GM18499 (cell line): Measurements from ENCODE around the gene IGLL1.
"Not testable (repeated sequence)": the region's sequence is repeated elsewhere in the genome, so short reads cannot be mapped to it uniquely, and the experiment has no call there.

Source experiments
- ATAC-seq: cut with Tn5 transposase; IDR thresholded peaks from one replicate; pipeline ENCODE4 v1.9.1; 2021; ENCODE audit warnings: moderate number of reproducible peaks; ENCODE audit not compliant: insufficient read depth, unreplicated experiment

The IGLL1 gene

DNA sequence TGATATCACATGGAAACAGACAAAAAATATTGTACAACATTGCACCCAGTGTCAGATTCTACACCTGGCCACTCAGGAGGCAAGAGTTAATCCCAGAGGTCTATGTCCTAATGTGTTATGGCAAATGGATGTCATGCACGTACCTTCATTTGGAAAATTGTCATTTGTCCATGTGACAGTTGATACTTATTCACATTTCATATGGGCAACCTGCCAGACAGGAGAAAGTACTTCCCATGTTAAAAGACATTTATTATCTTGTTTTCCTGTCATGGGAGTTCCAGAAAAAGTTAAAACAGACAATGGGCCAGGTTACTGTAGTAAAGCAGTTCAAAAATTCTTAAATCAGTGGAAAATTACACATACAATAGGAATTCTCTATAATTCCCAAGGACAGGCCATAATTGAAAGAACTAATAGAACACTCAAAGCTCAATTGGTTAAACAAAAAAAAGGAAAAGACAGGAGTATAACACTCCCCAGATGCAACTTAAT is 36.5 kb downstream of the IGLL1 start:
- ATAC-seq, result not testable (repeated sequence)

DNA sequence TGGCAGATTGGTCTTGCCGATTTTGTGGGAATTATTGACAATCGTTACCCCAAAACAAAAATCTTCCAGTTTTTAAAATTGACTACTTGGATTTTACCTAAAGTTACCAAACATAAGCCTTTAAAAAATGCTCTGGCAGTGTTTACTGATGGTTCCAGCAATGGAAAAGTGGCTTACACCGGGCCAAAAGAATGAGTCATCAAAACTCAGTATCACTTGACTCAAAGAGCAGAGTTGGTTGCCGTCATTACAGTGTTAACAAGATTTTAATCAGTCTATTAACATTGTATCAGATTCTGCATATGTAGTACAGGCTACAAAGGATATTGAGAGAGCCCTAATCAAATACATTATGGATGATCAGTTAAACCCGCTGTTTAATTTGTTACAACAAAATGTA is 37.2 kb downstream of the IGLL1 start:
- no peak for ATAC-seq

DNA sequence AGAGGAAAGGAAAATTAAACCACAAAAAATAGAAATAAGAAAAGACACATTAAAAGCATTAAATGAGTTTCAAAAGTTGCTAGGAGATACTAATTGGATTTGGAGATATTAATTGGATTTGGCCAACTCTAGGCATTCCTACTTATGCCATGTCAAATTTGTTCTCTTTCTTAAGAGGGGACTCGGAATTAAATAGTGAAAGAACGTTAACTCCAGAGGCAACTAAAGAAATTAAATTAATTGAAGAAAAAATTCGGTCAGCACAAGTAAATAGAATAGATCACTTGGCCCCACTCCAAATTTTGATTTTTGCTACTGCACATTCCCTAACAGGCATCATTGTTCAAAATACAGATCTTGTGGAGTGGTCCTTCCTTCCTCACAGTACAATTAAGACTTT is 37.7 kb downstream of the IGLL1 start:
- not testable (repeated sequence) for ATAC-seq

DNA sequence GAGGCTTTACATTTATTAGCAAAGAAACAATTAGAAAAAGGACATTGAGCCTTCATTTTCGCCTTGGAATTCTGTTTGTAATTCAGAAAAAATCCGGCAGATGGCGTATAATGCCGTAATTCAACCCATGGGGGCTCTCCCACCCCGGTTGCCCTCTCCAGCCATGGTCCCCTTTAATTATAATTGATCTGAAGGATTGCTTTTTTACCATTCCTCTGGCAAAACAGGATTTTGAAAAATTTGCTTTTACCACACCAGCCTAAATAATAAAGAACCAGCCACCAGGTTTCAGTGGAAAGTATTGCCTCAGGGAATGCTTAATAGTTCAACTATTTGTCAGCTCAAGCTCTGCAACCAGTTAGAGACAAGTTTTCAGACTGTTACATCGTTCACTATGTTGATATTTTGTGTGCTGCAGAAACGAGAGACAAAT is 38.2 kb downstream of the IGLL1 start:
- not testable (repeated sequence) for ATAC-seq

DNA sequence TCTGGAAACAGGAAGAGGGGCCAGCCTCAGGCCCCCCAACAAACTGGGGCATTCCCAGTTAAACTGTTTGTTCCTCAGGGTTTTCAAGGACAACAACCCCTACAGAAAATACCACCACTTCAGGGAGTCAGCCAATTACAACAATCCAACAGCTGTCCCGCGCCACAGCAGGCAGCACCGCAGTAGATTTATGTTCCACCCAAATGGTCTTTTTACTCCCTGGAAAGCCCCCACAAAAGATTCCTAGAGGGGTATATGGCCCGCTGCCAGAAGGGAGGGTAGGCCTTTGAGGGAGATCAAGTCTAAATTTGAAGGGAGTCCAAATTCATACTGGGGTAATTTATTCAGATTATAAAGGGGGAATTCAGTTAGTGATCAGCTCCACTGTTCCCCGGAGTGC is 39.3 kb downstream of the IGLL1 start:
- not testable (repeated sequence) for ATAC-seq

DNA sequence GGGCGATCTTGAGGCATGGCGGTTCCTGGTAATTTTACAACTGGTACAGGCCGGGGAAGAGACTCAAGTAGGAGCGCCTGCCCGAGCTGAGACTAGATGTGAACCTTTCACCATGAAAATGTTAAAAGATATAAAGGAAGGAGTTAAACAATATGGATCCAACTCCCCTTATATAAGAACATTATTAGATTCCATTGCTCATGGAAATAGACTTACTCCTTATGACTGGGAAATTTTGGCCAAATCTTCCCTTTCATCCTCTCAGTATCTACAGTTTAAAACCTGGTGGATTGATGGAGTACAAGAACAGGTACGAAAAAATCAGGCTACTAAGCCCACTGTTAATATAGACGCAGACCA is 40.3 kb downstream of the IGLL1 start:
- ATAC-seq, result not testable (repeated sequence)

DNA sequence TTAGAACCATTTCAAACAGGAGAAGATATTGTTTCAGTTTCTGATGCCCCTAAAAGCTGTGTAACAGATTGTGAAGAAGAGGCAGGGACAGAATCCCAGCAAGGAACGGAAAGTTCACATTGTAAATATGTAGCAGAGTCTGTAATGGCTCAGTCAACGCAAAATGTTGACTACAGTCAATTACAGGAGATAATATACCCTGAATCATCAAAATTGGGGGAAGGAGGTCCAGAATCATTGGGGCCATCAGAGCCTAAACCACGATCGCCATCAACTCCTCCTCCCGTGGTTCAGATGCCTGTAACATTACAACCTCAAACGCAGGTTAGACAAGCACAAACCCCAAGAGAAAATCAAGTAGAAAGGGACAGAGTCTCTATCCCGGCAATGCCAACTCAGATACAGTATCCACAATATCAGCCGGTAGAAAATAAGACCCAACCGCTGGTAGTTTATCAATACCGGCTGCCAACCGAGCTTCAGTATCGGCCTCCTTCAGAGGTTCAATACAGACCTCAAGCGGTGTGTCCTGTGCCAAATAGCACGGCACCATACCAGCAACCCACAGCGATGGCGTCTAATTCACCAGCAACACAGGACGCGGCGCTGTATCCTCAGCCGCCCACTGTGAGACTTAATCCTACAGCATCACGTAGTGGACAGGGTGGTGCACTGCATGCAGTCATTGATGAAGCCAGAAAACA is 40.8 kb downstream of the IGLL1 start:
- ATAC-seq, result no peak

DNA sequence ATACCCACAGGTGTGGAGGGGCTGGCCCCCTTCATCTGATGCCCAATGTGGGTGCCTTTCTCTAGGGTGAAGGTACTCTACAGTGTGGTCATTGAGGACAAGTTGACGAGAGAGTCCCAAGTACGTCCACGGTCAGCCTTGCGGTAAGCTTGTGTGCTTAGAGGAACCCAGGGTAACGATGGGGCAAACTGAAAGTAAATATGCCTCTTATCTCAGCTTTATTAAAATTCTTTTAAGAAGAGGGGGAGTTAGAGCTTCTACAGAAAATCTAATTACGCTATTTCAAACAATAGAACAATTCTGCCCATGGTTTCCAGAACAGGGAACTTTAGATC is 41.4 kb downstream of the IGLL1 start:
- ATAC-seq, result not testable (repeated sequence)

DNA sequence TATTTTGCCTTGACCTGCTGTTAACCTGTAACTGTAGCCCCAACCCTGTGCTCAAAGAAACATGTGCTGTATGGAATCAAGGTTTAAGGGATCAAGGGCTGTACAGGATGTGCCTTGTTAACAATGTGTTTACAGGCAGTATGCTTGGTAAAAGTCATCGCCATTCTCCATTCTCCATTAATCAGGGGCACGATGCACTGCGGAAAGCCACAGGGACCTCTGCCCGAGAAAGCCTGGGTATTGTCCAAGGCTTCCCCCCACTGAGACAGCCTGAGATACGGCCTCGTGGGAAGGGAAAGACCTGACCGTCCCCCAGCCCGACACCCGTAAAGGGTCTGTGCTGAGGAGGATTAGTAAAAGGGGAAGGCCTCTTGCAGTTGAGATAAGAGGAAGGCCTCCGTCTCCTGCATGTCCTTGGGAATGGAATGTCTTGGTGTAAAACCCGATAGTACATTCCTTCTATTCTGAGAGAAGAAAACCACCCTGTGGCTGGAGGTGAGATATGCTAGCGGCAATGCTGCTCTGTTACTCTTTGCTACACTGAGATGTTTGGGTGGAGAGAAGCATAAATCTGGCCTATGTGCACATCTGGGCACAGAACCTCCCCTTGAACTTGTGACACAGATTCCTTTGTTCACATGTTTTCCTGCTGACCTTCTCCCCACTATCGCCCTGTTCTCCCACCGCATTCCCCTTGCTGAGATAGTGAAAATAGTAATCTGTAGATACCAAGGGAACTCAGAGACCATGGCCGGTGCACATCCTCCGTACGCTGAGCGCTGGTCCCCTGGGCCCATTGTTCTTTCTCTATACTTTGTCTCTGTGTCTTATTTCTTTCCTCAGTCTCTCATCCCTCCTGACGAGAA is 42.0 kb downstream of the IGLL1 start:
- ATAC-seq, result not testable (repeated sequence)

DNA sequence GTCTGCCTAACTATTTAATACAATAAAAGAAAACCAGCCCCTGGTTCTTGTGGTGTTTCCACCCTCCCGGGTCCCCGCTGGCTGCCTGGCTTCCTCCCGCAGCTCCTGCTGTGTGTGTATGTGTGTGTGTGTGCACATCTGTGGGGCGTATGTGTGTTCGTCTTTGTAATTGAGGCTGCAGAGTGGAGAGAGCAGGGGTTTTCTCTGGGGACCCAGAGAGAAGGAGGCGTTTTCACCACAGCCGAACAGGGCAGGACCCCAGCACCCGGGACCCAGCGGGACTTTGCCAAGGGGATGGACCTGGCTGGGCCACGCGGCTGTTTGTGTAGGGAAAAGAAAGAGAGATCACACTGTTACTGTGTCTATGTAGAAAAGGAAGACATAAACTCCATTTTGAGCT is 42.7 kb downstream of the IGLL1 start:
- no peak for ATAC-seq

DNA sequence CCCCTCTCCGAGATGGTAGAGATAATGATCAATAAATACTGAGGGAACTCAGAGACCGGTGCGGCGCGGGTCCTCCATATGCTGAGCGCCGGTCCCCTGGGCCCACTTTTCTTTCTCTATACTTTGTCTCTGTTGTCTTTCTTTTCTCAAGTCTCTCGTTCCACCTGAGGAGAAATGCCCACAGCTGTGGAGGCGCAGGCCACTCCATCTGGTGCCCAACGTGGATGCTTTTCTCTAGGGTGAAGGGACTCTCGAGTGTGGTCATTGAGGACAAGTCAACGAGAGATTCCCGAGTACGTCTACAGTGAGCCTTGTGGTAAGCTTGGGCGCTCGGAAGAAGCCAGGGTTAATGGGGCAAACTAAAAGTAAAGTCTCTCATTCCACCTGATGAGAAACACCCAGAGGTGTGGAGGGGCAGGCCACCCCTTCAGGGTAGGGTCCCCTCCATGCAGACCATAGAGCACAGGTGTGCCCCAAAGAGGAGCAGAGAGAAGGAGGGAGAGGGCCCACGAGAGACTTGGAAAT is 43.2 kb downstream of the IGLL1 start:
- ATAC-seq, result no peak

DNA sequence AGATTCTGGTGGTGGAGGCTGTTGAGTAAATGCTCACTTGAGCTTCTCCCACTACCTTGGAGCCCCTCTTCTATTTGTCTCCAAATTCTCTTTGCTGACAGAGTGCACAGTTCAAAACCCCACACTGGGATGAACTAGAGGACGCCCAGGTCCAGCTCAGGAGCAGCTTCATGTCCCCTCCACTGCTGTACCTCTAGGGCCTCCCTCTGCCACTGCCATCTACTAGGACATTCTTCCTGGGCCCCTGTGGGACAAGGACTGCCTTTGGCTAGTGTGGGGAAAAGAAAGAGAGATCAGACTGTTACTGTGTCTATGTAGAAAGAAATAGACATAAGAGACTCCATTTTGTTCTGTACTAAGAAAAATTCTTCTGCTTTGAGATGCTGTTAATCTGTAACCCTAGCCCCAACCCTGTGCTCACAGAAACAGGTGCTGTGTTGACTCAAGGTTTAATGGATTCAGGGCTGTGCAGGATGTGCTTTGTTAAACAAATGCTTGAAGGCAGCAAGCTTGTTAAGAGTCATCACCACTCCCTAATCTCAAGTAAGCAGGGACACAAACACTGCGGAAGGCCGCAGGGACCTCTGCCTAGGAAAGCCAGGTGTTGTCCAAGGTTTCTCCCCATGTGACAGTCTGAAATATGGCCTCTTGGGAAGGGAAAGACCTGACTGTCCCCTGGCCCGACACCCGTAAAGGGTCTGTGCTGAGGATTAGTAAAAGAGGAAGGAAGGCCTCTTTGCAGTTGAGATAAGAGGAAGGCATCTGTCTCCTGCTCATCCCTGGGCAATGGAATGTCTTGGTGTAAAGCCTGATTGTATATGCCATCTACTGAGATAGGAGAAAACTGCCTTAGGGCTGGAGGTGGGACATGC is 44.1 kb downstream of the IGLL1 start:
- ATAC-seq, result not testable (repeated sequence)

DNA sequence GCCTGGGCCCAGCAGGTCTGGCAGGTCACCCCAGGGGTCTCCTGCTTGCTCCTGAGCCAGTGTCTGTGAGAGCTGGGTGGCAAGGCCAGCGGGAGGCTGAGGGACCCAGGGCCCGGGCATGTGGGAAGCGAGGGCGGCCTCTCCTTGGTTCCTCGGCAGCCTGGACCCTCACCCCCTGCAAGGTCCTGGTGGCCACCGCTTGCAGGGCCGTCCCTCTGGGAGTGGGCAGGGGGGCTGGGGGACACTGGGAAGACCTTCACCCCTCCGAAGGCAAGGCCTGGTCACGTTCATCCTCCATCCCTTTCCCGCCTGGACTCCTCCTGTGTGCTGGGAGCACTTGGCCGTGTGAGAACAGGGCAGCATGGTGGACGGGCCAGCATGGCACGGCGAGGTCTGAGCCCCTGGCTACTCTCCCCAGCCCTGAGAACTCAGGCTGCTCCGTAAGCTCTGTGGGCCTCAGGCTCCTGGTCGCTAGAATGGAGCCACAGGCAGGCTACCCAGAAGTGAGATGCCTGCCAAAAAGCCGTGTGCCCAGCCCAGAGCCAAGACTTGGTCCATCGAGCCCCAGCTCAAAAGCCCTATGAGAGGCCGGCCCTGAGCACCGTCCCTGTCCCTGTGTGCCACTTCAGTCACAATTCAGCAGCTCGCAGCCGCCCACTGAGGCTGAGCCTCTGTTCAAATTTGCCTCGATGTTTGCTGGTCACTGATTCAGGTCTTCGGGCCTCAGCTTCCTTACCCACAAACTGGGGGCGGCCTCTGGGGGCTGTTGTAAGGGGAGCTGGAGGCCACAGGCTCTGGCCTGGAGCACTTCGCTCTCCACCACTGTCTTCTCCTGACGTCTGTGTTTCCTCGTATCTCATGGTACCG is 45.0 kb downstream of the IGLL1 start:
- no peak for ATAC-seq

DNA sequence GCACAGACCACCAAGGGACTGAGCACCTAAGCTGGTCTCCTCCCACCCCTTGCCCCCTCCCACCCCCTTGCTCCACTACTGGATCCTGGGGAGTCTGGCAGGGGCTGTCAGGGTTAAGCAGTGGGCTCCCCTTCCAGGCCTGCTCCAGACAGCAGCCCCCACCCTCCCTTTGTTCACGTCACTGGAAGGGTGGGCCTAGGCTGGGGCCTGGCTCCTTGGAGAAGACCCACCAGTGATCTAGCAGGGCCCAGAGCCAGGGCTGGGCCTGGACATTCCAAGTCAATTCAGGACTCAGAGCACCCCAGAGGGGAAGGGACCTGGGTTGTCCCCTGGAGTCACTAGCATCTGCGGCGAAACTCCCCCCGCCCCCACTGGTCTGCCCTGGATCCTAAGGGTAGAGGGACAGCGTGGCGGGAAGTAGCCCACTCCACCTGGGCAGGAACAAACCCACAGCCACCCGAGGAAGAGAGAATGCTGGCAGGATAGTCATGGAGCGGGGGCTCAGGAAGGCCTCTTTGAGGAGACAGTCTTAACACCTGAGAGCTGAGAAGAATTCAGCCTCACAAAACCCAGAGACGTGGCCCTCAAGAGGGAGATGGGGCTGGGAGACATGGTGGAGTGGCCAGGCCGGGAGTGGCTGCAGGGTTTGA is 45.8 kb downstream of the IGLL1 start:
- ATAC-seq, result no peak

DNA sequence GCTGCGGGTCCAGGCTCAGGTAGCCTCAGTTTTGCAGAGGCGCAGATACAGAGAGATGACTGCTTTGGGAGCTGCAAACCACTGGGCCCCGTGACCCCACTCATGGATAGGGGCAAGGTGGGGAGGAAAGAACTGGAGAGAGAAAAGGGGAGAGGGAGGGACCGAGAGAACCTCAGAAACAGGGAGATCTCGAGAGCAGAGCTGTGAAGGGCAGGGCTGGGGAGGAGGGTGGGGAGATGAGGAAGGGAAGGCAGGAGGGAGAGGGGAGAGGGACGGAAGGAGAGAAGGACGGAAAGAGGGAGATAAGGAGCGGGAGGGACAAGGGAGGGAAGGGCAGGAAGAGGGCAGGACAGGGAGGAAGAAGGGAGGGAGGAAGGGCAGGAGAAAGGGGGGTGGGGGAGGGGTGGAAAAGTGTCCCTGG is 46.3 kb downstream of the IGLL1 start:
- ATAC-seq, result no peak

DNA sequence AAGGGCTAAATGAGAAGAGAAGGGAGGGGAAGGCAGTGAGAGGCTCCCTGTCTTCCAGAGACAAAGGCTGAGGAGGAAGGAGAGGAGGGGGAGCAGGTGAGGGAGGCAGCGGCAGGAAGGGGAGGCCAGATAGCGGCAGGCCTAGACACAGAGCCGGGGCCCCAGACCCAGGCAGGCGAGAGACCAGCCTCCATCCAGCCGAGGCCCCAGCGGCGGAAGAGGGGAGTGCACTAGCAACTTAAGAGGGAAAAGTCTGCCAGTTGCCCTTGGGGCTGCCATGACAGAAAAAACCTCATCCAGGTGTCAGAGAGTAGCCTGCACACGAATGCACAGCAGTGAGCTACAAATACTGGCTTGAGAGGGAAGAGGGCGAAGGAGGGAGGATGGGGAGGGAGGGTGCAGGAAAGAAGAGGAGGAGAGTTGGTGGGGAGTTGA is 46.7 kb downstream of the IGLL1 start:
- ATAC-seq, result no peak

DNA sequence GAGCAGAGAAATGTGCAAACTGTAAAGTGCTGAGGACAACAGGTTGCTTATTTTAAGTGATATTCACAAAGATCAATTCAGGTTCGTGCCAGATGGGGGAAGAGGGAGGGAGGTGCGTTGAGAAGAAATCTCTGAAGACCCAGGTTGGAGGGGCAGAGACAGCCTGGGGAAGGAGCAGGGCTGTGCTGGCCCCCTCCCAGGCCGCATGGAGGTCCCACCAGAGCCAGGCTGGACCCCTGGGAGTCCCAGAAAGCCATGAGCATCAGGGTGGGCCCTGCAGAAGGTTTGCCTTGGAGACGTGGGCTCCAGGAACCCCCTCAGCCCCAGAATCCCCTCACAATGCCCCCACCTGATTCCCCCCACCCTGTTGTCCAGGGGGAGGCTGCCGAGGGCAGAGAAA is 47.4 kb downstream of the IGLL1 start:
- ATAC-seq, result no peak

DNA sequence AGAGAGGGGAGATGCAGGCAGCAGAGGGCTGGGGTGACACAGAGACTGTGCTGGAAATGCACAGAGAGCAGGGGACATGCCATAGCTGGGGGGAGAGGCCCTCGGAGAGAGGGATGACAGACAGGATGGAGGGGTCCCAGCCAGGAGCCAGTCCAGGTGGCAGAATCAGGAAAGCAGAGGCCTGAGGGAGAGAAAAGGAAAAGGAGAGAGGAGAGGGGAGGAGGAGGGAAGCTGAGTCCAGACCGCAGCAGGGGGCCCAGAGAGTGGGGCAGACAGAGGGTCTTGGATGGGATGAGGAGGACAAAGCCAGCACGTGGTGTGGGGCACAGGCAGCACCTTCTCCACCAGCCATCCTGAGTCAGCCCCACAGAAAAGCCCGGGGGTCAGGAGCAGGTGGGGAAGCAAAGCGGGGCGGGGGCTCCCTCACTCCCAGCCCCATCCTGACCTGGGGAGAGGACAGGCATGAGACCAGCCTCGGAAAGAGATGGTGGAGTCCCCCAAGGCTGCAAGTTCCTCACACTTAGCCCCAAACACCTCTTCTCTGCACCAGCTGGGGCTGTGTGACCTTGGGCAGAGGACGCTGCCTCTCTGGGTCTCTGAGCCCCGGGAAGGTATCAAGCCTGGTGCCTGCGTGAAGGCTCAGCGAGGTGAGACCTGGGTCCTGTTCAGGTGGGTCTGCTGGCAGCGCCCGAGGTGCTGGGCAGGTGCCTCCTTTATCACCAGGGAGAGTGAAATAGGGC is 48.0 kb downstream of the IGLL1 start:
- no peak for ATAC-seq
